GM18511 (cell line): ENCODE results near the gene METTL26.

Experiments
- ATAC-seq: cut with Tn5 transposase; IDR thresholded peaks from one replicate; pipeline ENCODE4 v1.9.1; 2021; ENCODE audit warnings: mild to moderate bottlenecking, moderate library complexity; ENCODE audit not compliant: unreplicated experiment

METTL26 gene

DNA sequence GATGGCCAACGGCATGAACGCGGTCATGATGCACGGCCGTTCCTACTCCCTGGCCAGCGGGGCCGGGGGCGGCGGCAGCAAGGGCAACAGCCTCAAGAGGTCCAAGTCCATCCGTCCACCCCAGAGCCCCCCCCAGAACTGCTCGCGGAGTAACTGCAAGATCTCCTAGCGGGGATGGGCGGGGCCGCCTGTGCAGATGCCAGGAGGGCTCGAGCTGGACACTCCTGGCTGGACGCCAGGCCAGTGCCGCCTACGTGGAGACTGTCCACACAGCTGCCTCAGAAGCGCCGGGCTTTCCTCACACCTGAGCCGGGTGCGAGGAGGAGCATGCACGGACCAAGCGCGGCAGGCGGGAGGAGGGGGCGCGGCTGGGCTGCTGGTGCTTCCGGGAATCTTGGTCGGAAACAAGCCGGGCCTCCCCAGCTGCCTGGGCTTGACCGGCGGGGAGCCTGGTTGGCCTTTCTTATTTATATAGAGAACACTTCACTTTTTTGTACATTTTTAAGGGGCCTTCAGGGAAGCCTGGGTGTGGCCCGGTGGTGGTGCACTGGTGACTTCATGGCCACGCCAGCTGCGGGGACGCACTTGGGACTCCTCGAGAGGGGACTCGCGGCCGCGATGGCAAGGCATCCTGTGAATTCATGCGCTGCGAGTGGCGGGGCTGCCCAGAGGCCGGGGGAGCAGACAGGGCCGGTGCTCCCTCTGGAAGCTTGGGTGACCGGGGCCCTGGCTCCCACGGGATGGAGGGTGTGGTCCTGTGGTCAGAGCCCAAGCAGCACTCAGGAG is 8.5 kb downstream of the METTL26 start:
- no peak for ATAC-seq

DNA sequence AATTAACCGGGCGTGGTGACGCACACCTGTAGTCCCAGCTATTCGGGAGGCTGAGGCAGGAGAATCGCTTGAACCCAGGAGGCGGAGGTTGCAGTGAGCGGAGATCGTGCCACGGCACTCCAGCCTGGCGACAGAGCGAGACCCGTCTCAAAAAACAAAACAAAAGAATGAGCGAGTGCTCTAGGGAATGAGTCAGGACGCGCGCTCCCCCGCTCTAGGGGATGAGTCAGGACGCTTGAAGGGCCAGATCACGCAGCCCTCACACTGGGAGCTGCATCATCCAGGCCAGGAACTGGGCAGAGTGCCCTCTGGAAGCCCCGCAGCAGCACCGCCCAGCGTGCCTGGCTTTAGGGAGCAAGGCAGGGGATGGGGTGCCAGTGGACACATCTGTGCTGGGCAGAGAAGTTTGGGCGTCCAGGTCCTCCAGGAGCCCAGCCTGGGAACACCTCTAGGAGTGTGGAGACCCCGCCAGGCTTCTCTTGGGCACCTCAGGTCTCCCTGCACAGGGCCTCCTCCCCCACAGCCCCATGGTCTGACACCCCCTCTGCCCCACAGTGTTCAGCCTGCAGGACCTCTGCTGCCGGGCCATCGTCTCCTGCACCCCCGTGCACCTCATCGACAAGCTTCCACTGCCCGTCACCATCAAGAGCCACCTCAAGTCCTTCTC is 9.2 kb downstream of the METTL26 start:
- ATAC-seq: no peak

GRCh38 chr16:625977-626765 is 9.9 kb downstream of the METTL26 start:
- no peak for ATAC-seq

- no peak for ATAC-seq
These were observed 10.8 kb downstream of the METTL26 start for GRCh38 chr16:625117-625976.

GRCh38 chr16:624526-625070 is 11.5 kb downstream of the METTL26 start:
- ATAC-seq: no peak

DNA sequence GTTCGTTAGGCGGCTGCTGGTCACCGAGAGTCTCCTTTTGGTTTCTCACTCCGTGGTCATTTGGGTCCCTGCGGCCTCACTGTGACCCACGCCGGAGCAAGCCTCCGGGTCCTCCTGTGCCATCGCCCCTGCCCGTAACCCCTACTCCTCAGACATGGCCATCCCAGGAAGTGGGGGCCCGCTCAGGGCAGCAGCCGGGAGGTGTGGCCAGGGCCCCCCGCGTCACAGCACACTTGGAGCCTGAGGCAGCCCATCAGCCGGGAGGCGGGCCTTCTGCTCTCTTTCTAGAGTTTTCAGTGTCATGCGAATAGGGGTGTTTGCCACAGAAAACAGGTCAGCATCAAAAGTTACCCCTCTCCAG is 13.2 kb downstream of the METTL26 start:
- ATAC-seq: no peak

DNA sequence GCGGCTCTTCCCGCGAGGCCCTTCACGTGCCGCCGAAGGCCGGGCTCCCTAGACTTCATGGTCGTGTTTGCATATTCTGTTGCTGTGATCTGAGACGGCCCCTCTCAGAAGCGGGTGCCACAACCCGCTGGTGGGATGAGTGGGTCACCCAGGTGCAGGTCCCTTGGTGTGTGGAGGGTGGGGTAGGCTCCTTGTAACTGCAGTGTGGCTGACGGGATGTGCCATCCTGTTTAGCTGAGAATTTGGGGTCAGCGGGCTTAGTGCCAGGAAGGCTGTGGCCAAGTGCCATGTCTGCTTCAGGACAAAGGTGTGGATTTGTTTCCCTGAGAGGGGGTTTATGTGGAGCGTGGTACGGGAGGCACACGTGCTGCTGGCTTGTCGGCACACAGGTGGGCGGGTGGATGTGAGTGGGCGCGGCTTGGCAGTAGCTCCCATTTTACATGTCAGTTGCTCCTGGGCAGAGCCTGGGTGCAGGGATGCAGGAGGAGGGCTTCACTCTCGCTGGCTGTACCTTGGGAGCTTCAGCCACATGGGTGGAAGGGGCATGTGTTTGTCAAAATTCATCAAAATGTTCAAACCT is 14.5 kb downstream of the METTL26 start:
- no peak for ATAC-seq

DNA sequence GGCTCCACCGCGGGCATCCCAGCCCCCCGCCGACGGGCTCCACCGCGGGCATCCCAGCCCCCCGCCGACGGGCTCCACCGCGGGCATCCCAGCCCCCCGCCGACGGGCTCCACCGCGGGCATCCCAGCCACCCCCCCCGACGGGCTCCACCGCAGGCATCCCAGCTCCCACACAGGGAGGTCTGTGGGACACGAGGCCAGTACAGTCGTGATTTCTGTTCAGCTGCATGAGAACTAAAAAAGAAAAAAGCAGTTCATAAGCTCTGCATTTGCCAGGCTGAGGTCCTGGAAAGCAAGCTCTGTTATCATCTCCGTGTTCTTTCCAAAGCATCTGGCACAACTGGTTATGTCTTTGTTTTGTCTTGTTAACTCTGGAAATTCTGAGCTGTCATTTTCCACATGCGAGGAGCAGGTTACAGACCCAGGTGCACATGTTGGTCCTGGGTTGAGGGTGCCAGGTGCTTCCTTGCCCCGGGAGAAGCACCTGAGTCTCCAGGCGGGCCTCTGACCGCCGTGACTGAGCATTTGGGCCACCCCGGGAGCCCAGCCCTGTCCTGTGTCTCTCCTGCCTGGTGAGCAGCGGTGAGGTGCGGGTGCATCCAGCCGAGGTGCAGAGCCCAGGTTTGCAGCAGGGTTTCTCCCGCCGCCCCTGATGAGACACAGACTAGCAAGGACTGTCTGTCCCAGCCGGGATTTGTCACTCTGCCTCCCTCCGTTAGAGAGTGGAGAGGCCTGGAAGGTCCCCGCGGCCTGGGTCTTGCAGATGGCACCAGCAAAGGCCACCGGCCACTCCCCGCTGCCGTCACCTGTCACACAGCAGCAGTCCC is 15.2 kb downstream of the METTL26 start:
- no peak for ATAC-seq

DNA sequence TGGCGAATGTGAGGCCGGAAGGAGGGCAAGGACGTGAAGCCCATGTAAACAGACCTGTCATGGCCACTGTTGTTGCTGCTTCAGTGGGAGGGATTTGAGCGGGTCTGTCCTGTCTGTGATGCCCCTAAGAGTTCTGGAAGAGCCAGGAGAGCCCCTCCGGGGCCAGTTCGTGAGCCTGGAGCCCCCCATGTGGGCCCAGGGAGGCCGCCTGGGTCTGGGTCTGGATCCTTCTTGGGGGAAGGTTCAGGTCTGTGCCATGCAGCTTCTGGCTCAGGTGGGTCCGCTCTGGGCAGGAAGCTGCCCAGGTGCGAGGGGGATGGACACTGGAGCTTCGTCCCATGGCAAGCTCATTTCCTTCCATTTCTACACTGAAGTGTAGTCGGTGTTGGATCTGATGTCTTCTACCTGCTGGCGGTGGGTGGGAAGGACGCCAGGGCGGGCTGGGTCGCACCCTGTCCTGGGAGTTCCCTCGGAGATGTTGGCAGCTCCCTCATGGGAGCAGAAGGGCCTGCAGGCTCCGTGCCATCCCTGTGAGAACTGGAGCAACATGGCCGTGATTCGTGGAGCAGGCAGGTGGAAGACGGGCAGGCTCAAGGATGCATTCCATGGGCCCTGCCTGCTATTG is 16.5 kb downstream of the METTL26 start:
- no peak for ATAC-seq

DNA sequence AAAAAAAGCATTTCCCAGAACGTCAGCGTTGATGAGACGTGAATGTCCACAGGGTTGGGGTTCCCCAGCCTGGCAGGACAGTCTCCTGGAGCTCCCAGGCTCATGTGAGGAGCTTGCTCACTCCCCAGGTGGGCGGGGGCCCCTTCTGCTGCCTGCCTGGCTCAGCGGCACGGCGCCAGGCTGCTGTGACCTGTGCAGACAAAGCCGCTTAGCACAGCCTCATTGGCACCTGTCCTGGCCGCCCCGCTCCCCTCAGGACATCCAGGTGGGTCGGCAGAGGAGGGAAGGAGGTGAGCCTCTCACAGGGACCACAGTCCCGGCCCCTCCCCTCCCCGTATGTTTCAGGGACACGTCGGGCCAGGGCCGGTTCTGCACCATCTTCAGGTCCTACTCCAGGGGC is 18.2 kb downstream of the METTL26 start:
- ATAC-seq: no peak

DNA sequence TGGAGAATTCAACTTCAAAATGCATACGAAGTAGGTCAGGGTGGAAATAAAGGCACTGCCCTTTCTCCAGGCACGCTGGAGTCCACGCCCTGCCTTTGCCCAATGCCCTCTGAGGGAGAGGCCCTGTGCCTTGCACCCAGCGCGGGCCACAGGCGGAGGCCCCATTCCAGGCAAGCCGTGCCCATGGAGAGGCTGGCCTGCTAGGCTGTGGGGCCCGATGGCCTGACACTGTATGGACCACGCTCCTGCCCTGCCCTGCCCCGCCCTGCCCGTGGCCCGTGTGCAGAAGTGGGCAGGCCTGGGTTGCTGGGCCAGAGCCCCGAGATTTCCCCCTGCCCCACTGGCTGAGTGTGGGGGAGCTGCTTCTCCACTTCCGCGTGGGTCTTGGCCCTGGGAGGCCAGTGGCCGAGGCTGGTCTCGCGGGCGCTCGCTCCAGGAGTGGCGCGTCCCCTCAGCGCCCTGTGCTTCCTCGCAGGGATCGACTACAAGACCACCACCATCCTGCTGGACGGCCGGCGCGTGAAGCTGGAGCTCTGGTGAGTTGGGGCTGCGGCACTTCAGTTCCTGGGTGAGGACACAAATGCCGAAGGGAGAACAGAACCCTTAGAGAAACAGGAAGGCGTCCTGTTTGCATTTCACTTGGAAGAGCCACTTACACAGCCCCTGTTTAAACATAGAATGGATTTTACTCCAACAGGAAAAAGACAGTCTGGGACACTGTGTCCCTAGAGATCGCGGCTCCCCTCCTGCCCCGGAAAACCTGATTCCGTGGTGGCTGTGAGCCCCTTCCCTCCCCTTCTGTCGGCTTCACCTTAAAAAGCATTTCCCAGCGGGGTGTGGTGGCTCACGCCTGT is 19.1 kb downstream of the METTL26 start:
- no peak for ATAC-seq

GRCh38 chr16:615122-615521 is 21.0 kb downstream of the METTL26 start:
- no peak for ATAC-seq

DNA sequence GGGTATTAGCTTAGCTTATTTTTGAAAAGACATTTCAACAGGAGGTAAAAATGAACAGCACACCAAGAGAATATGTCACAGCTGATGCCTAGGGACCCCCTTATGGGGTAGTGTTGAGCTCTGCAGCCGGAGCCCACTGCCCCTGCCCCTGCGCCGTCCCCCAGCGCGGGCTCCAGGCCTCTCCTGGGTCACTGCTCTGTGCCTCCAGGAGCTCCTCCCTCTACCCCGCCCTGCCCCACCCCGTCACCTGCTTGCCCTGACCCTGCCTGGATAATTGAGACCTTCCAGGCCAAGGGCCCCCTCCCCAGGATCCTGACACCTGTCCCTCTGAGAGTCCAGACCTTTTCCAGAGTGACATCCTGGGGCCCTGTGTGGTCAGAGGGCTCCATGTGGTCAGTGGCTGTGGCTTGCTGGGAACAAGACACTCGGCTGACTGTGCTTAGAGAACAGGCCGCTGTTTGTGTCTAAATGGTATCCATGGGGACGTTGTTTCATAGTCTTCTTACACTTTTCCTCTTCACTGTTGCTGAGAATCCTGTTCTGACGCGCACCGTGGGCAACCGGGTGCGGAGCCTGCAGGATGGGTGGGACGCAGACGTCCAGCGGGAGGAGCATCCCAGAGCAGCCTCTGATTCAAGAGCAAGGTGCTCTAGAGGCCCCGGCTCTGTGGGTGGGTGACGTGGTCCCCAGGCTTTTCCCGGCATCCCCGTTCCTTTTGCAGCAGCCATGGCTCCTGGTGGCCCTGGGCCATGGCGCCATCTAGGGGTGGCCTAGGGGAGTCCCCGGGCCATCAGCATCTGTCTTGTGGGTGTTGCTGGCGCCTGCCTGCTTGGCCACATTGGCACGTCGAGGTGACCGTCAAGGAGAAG is 25.4 kb downstream of the METTL26 start:
- ATAC-seq: no peak

- ATAC-seq: no peak
These were observed 26.1 kb downstream of the METTL26 start for GRCh38 chr16:609984-610383.

- no peak for ATAC-seq
These were observed 26.8 kb downstream of the METTL26 start for GRCh38 chr16:609316-609715.

DNA sequence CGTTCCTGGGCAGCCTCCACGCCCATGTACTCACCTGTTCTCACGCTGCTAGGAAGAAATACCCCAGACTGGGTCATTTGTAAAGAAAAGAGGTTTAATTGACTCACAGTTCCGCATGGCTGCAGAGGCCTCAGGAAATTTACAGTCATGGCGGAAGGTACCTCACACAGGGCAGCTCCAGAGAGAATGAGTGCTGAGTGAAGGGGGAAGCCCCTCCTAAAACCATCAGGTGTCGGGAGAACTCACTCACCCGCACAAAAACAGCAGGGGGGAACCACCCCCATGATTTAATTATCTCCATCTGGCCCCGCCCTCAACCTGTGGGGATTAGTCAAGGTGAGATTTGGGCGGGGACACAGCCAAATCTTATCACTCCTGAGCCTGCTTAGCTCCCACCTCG is 28.1 kb downstream of the METTL26 start:
- ATAC-seq: no peak

GRCh38 chr16:606656-607307 is 29.3 kb downstream of the METTL26 start:
- no peak for ATAC-seq
